ENCODE measurements around the gene MARCHF2.

Gene MARCHF2

GRCh38 chr19:8387688-8388611, 25.2 kb upstream of the MARCHF2 start:
- DNase-seq (ENCODE audit: low spot score) = no peak

GRCh38 chr19:8388612-8388958, 24.5 kb upstream of the MARCHF2 start:
- DNase-seq (ENCODE audit: low spot score) = no peak

GRCh38 chr19:8389891-8390616, 23.1 kb upstream of the MARCHF2 start, which contains the start of gene RAB11B:
RAB11B (plus strand) TSS chr19:8390360; CDS start chr19:8390417, 57 bp downstream.
- DNase-seq (ENCODE audit: low spot score) = peak; percentile 92

GRCh38 chr19:8390617-8390981, 22.5 kb upstream of the MARCHF2 start:
- peak; percentile 83 for DNase-seq (ENCODE audit: low spot score)

GRCh38 chr19:8391198-8392016, 21.7 kb upstream of the MARCHF2 start:
- DNase-seq (ENCODE audit: low spot score) = no peak

GRCh38 chr19:8392017-8392591, 21.0 kb upstream of the MARCHF2 start:
- no peak for DNase-seq (ENCODE audit: low spot score)

GRCh38 chr19:8393192-8393870, 19.8 kb upstream of the MARCHF2 start:
- DNase-seq (ENCODE audit: low spot score) = no peak

GRCh38 chr19:8393871-8394250, 19.2 kb upstream of the MARCHF2 start:
- DNase-seq (ENCODE audit: low spot score) = no peak

- no peak for DNase-seq (ENCODE audit: low spot score)
Measured at GRCh38 chr19:8395621-8396082, 17.5 kb upstream of the MARCHF2 start.

GRCh38 chr19:8396185-8396562, 16.9 kb upstream of the MARCHF2 start:
- DNase-seq (ENCODE audit: low spot score) = no peak

- DNase-seq (ENCODE audit: low spot score) = peak; percentile 83
Measured at GRCh38 chr19:8396563-8397203, 16.4 kb upstream of the MARCHF2 start.

- no peak for DNase-seq (ENCODE audit: low spot score)
Measured at GRCh38 chr19:8397271-8397670, 15.8 kb upstream of the MARCHF2 start.

- no peak for DNase-seq (ENCODE audit: low spot score)
Measured at GRCh38 chr19:8397746-8398310, 15.3 kb upstream of the MARCHF2 start.

- DNase-seq (ENCODE audit: low spot score) = no peak
Measured at GRCh38 chr19:8398311-8398771, 14.8 kb upstream of the MARCHF2 start.

- no peak for DNase-seq (ENCODE audit: low spot score)
Measured at GRCh38 chr19:8399681-8400188, 13.4 kb upstream of the MARCHF2 start.

GRCh38 chr19:8401981-8402411, 11.1 kb upstream of the MARCHF2 start:
- DNase-seq (ENCODE audit: low spot score) = no peak

- no peak for DNase-seq (ENCODE audit: low spot score)
Measured at GRCh38 chr19:8403098-8403819, 9.8 kb upstream of the MARCHF2 start.

- no peak for DNase-seq (ENCODE audit: low spot score)
Measured at GRCh38 chr19:8403820-8404109, 9.3 kb upstream of the MARCHF2 start.

GRCh38 chr19:8404391-8405151, 8.5 kb upstream of the MARCHF2 start:
- DNase-seq (ENCODE audit: low spot score) = no peak

All from HuH-7 (cell line).